Activated T-cell treated with anti-CD3 and anti-CD28 coated beads, Interleukin-2, amount 50 U/mL, for 72 hours (primary cell): ENCODE data around the gene ARHGAP9. TPM values are rescaled to one million over a fixed set of nuclear protein-coding genes. Genes with fewer than 3 reads are reported as not detected.

Experiments
- ATAC-seq, 2 donors: fragments of 150-1000 bp; cut with Tn5 transposase; replicated peaks in 1 of 2; 2 replicates each; pipeline ENCODE4 v1.10.0; 2021; ENCODE audit warnings: moderate library complexity in 2 of 2, mild to moderate bottlenecking in 1 of 2
- DNase-seq, 2 donors: peaks; one replicate each; pipeline ENCODE4 v3.0.0; 2021 to 2022; ENCODE audit warnings: mixed read lengths in 1 of 2
- H3K27ac Mint-ChIP-seq: one replicate; pipeline ENCODE4 v1.8.0; 2022; ENCODE audit warnings: mild to moderate bottlenecking, moderate library complexity, mixed read lengths
- H3K27me3 Mint-ChIP-seq: one replicate; pipeline ENCODE4 v1.8.0; 2022; ENCODE audit warnings: low read depth, mixed read lengths
- H3K36me3 Mint-ChIP-seq, 2 donors: one replicate each; pipeline ENCODE4 v1.8.0; 2022; ENCODE audit warnings: mixed read lengths in 2 of 2, mild to moderate bottlenecking in 1 of 2; ENCODE audit not compliant: insufficient read depth in 2 of 2
- H3K4me1 Mint-ChIP-seq: one replicate; pipeline ENCODE4 v1.8.0; 2022; ENCODE audit warnings: low read depth, mixed read lengths
- H3K4me3 Mint-ChIP-seq, 2 donors: one replicate each; pipeline ENCODE4 v1.8.0; 2022; ENCODE audit warnings: mild to moderate bottlenecking in 2 of 2, mixed read lengths in 2 of 2, moderate library complexity in 2 of 2
- H3K9me3 Mint-ChIP-seq, 2 donors: one replicate each; pipeline ENCODE4 v1.8.0; 2022; ENCODE audit warnings: mixed read lengths in 2 of 2
- total RNA-seq, 2 donors: library from RNA; stranded (reverse); gene quantifications; one replicate each; pipeline ENCODE4 v1.2.3, GENCODE V29; 2022

ARHGAP9 gene
- total RNA-seq, 2 donors from 2014 or later, result 119 to 153 TPM

DNA sequence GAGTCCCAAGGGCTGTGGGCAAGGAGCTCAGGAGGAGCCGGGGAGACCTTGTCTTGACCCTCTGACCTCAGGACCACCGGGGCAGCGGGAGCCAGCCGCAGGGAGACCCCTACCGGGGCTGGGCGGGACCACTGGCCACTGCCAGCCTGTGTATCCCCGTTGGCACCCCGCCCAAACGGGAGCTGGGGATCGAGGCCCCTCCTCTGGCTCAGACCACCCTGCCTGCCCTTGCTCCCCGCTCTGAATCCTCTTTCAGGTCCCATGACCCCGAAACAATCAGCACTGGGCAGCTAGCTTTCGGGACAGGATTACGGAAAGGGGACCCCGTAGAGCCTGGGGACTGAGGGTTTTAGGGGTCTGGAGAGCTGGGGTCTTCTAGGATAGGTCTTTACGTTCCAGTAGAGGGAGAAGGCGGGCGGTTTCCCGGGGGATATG is 18.8 kb downstream of the ARHGAP9 start:
- ATAC-seq, result no peak
- Mint-ChIP-seq H3K4me3 (peak overlapping the region; percentile 81 to 90), H3K27ac (no peak overlapping the region), H3K27me3 (peaks cover 7% of the 10 kb centered on the region), H3K9me3 (no peaks in the 10 kb centered on the region), H3K4me1 (peaks cover 78% of the 10 kb centered on the region), H3K36me3 (peaks cover 0 to 1% of the 10 kb centered on the region in 2 donors)
- DNase-seq, result no peak

DNA sequence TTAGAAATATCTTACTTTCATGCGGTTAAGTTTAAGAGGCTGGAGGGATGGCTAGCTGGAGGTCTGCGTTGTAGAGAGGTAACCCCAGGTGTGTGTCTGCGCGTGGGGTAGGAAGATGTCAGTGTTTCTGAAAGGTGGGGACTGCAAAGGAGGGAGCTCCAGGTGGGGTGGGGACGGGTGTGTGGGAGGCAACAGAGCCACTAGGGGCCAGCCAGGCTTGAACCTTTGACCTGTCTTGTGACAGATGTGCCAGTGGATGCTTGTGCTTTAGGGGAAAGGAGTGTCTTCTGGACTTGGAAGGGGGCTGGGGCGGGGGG is 19.2 kb downstream of the ARHGAP9 start:
- no peaks in the 10 kb centered on the region for H3K9me3 Mint-ChIP-seq
- H3K27ac Mint-ChIP-seq, result peak overlapping the region; percentile 43
- peaks cover 7% of the 10 kb centered on the region for H3K27me3 Mint-ChIP-seq
- no peak for DNase-seq
- H3K4me3 Mint-ChIP-seq, result peak overlapping the region; percentile 81 to 90
- H3K36me3 Mint-ChIP-seq, result peaks cover 0 to 1% of the 10 kb centered on the region in 2 donors
- peaks cover 78% of the 10 kb centered on the region for H3K4me1 Mint-ChIP-seq
- no peak for ATAC-seq

DNA sequence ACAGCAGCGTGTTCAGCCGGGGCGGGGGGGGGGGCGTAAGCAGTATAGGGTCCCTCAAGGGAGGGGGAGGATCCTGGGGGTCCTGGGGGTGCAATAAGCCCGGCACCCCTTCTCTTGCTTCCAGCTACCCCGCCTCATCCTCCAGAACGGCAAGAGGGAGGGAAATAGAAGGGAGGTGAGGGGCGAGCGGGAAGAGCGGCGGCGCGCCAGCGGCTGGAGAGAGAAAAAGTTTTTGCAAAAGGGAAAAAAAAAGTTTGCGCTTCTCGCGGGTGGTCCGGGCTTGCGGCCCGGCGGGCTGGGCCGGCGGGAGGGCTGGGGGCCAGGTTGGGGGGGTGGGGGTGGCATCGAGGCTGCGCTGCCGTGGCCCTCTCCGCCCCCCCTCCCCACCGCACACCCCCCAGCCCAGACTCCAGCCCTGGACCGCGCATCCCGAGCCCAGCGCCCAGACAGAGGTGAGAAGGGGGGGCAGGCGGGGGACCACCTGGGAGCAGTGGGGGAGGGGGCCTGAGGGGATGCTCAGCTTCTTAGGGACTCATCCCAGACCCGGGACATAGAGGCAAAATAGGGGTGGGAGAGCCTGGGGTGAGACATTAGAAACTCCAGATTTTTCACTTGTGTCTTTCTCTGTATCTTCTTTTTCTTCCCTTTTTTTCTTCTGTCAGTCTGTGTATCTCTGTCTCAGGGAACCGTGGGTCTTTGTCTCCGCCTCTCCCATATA is 19.8 kb downstream of the ARHGAP9 start, which contains the start of gene GLI1:
Gene GLI1, plus strand, starts transcription at position 36 of the 718 bp plus-strand sequence. CDS start 3,907 bp downstream, outside the sequence.
- Mint-ChIP-seq H3K27me3 (peaks cover 7% of the 10 kb centered on the region), H3K9me3 (no peaks in the 10 kb centered on the region), H3K36me3 (peaks cover 0 to 1% of the 10 kb centered on the region in 2 donors), H3K4me3 (peak within 1 kb of the TSS; percentile 81 to 96), H3K4me1 (peaks cover 83% of the 10 kb centered on the region), H3K27ac (peak within 1 kb of the TSS; percentile 80)
- ATAC-seq (peak; percentile 17 to 20), DNase-seq (no peak)

DNA sequence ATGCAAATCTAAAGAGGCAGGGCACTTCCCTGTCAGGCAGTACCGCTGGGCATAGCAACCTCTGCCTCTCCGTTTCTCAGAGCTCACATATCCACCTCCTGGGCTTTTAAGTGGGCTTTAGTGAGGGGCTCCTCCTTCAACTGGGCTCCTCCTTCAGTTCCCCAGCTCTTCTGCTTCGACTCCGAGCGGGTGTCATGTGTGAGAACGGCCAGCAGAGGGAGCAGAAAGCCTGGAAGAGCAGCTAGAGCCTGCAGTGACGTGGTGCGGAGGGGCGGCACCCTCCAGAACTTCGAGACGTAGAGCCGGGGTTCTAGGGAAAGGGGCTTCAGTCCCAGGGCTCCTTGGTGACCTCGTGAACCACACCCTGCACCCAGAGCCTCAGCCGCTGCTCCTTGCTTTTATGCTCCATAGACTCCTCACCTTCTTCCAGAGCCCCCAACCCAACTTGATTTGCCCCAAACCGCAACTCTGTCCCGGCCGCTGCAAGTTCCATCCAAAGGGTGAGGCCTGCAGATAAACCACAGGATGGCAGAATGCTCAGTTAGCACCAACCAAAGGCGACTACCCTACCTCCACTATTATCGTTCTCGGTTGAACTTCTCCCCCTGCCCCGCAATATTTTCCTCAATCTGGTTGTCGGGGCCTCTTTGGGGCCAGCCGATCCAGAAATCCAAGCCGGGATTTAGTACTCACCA is 20.5 kb downstream of the ARHGAP9 start:
- peak; percentile 66 to 71 for ATAC-seq
- peak overlapping the region; percentile 80 for H3K27ac Mint-ChIP-seq
- H3K27me3 Mint-ChIP-seq, result peaks cover 7% of the 10 kb centered on the region
- peaks cover 87% of the 10 kb centered on the region for H3K4me1 Mint-ChIP-seq
- H3K36me3 Mint-ChIP-seq, result peaks cover 0 to 1% of the 10 kb centered on the region in 2 donors
- DNase-seq, result peak; percentile 95 to 96
- H3K9me3 Mint-ChIP-seq, result no peaks in the 10 kb centered on the region
- H3K4me3 Mint-ChIP-seq, result peak overlapping the region; percentile 81 to 96

DNA sequence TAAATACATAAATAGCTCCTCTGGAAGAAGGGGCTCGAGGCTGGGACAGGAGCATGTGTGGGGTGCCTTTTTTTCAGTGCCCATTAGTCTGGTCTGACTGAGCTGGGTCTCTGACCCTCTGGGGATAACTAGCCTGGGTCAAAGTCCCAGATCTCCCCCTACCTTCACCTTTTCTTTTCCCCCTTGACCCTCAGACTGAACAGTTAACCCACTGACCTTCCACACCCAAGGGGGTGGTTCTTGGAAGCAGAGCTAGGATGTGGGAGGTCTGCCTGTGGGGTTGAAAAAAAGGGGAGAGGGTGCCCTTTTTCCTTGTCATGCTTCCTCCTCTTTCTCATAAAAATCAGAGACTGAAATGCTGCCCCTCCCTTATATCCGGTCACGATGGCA is 21.0 kb downstream of the ARHGAP9 start:
- DNase-seq, result no peak
- no peak for ATAC-seq
- Mint-ChIP-seq H3K27me3 (peaks cover 7% of the 10 kb centered on the region), H3K4me3 (peak overlapping the region; percentile 81 to 96), H3K4me1 (peaks cover 81% of the 10 kb centered on the region), H3K27ac (peak overlapping the region; percentile 80), H3K36me3 (peaks cover 0 to 1% of the 10 kb centered on the region in 2 donors), H3K9me3 (no peaks in the 10 kb centered on the region)

DNA sequence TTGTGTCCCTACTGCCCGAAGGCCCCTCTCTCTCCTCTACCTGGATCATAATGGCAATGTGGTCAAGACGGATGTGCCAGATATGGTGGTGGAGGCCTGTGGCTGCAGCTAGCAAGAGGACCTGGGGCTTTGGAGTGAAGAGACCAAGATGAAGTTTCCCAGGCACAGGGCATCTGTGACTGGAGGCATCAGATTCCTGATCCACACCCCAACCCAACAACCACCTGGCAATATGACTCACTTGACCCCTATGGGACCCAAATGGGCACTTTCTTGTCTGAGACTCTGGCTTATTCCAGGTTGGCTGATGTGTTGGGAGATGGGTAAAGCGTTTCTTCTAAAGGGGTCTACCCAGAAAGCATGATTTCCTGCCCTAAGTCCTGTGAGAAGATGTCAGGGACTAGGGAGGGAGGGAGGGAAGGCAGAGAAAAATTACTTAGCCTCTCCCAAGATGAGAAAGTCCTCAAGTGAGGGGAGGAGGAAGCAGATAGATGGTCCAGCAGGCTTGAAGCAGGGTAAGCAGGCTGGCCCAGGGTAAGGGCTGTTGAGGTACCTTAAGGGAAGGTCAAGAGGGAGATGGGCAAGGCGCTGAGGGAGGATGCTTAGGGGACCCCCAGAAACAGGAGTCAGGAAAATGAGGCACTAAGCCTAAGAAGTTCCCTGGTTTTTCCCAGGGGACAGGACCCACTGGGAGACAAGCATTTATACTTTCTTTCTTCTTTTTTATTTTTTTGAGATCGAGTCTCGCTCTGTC is 22.8 kb downstream of the ARHGAP9 start:
- DNase-seq, result no peak
- H3K9me3 Mint-ChIP-seq, result no peaks in the 10 kb centered on the region
- no peak for ATAC-seq
- H3K4me3 Mint-ChIP-seq, result peak overlapping the region; percentile 27 to 81
- peaks cover 7% of the 10 kb centered on the region for H3K27me3 Mint-ChIP-seq
- H3K27ac Mint-ChIP-seq, result no peak overlapping the region
- H3K36me3 Mint-ChIP-seq, result no peaks in the 10 kb centered on the region
- H3K4me1 Mint-ChIP-seq, result peaks cover 81% of the 10 kb centered on the region

DNA sequence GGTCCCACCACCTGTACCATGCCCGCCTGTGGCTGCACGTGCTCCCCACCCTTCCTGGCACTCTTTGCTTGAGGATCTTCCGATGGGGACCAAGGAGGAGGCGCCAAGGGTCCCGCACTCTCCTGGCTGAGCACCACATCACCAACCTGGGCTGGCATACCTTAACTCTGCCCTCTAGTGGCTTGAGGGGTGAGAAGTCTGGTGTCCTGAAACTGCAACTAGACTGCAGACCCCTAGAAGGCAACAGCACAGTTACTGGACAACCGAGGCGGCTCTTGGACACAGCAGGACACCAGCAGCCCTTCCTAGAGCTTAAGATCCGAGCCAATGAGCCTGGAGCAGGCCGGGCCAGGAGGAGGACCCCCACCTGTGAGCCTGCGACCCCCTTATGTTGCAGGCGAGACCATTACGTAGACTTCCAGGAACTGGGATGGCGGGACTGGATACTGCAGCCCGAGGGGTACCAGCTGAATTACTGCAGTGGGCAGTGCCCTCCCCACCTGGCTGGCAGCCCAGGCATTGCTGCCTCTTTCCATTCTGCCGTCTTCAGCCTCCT is 23.4 kb downstream of the ARHGAP9 start:
- Mint-ChIP-seq H3K4me3 (peak overlapping the region; percentile 89 to 91), H3K27me3 (peaks cover 7% of the 10 kb centered on the region), H3K36me3 (no peaks in the 10 kb centered on the region), H3K9me3 (no peaks in the 10 kb centered on the region), H3K4me1 (peaks cover 80% of the 10 kb centered on the region), H3K27ac (no peak overlapping the region)
- ATAC-seq (peak; percentile 41 to 44), DNase-seq (peak; percentile 71 to 73)

DNA sequence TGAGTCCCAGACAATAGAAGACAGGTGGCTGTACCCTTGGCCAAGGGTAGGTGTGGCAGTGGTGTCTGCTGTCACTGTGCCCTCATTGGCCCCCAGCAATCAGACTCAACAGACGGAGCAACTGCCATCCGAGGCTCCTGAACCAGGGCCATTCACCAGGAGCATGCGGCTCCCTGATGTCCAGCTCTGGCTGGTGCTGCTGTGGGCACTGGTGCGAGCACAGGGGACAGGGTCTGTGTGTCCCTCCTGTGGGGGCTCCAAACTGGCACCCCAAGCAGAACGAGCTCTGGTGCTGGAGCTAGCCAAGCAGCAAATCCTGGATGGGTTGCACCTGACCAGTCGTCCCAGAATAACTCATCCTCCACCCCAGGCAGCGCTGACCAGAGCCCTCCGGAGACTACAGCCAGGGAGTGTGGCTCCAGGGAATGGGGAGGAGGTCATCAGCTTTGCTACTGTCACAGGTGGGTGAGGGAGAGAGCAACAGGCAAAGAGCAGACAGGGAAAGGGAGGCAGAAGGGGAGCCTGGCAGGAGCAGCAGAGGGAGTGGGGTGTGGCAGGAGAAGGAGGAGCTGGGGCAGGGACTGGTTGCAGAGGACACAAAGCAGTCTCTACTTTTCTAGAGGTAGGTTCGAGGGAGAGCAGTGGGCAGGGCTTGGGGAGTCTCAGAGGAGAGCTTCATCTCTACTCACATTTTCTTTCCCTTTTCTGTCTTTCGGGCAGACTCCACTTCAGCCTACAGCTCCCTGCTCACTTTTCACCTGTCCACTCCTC is 24.1 kb downstream of the ARHGAP9 start:
- ATAC-seq, result peak in 1 of 2 donors; percentile 8
- H3K36me3 Mint-ChIP-seq, result no peaks in the 10 kb centered on the region
- peak overlapping the region; percentile 89 to 91 for H3K4me3 Mint-ChIP-seq
- H3K4me1 Mint-ChIP-seq, result peaks cover 80% of the 10 kb centered on the region
- no peak for DNase-seq
- H3K9me3 Mint-ChIP-seq, result no peaks in the 10 kb centered on the region
- no peak overlapping the region for H3K27ac Mint-ChIP-seq
- H3K27me3 Mint-ChIP-seq, result peaks cover 6% of the 10 kb centered on the region

DNA sequence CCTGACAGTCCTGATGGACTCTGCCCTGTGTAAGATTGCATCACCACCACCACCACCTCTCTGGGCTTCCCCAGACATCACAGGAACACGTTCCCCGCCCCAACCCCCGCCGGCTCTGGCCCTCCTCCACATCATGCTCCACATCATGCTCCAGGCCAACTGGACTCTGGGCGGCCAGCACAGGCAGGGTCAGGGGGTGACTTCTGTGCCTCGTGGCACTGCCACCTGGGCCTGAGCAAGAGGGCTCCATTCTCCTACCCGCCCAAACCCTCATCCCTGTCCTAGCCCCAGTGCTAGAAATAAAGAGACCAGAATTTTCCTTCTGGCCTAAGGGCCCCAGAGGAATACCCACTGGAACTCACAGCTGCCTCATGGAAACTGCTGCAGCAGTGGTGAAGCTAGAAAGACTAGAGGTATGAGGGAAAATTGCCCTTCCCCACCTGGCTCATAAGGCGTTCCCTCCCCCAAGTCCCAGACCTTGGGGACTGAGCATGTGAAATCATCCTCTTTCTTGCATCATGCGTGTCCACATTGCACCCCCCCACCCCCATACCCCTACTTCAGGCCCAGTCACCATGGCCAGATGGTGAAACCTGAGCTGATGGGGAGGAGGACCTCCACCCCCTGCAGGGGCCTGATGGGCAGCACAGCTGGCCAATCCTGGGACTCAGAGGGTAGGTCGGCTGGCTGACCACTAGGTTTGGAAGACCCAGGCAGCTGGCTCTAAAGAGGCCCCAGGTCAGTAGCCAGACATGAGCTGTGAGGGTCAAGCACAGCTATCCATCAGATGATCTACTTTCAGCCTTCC is 24.9 kb downstream of the ARHGAP9 start, which contains the start of gene INHBE:
Gene INHBE, plus strand, starts transcription at position 742 of the 808 bp plus-strand sequence. CDS start 230 bp downstream, outside the sequence.
- Mint-ChIP-seq H3K9me3 (no peaks in the 10 kb centered on the region), H3K4me3 (peak within 1 kb of the TSS; percentile 89 to 91)
- ATAC-seq, result peak; percentile 16 to 24

DNA sequence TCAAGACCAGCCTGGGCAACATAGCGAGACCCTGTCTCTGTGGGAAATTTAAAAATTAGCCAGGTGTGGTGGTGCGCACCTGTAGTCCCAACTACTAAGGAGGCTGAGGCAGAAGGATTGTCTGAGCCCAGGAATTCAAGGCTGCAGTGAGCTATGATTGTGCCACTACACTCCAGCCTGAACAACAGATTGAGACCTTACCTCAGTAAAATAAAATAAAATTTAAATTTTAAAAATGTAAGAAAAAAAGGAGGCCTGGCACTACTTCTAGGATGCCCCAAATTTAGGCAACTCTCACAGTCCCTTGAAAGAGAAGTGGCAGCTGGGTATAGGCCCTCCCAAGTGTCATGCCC is 25.5 kb downstream of the ARHGAP9 start:
- H3K9me3 Mint-ChIP-seq, result no peaks in the 10 kb centered on the region
- peaks cover 0 to 1% of the 10 kb centered on the region in 2 donors for H3K36me3 Mint-ChIP-seq
- H3K4me1 Mint-ChIP-seq, result peaks cover 68% of the 10 kb centered on the region
- H3K4me3 Mint-ChIP-seq, result peak overlapping the region; percentile 89 to 91
- no peak for DNase-seq
- no peaks in the 10 kb centered on the region for H3K27me3 Mint-ChIP-seq
- no peak overlapping the region for H3K27ac Mint-ChIP-seq
- ATAC-seq, result no peak

More for the DNA sequence above, 24.9 kb downstream of the ARHGAP9 start, which contains the start of gene INHBE:
- H3K36me3 Mint-ChIP-seq, result peaks cover 0 to 1% of the 10 kb centered on the region in 2 donors
- peak; percentile 54 to 62 for DNase-seq
- H3K4me1 Mint-ChIP-seq, result peaks cover 74% of the 10 kb centered on the region
- H3K27me3 Mint-ChIP-seq, result no peaks in the 10 kb centered on the region
- H3K27ac Mint-ChIP-seq, result no peak within 1 kb of the TSS

DNA sequence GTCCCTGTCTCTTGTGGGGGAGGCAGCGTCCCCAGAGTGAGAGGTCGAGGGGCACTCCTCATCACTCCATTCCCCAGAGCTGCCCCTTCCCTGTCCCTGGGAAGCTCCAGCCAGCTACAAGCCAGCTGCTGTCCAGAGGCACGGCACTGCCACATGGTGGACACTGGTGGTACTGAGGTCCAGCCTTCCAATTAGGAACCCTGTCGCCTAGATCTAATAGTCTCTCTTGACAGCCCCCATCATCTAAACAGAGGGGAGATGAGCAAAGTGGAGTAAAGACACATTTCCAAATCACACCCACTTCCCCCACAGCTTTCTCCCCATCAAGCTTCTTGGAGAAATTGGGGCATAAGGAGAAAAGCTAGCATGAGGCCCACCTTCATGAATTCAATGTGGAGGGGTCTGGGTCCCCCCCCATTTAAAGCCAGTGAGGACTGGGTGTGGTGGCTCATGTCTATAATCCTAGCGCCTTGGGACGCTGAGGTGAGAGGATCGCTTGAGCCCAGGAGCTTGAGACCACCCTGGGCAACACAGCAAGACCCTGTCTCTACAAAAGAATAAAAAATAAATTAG is 26.6 kb downstream of the ARHGAP9 start:
- Mint-ChIP-seq H3K9me3 (no peaks in the 10 kb centered on the region), H3K27me3 (no peaks in the 10 kb centered on the region), H3K4me1 (peaks cover 57% of the 10 kb centered on the region), H3K27ac (no peak overlapping the region), H3K36me3 (peaks cover 0 to 1% of the 10 kb centered on the region in 2 donors), H3K4me3 (peak overlapping the region; percentile 39 to 71)
- DNase-seq, result peak; percentile 69 to 72
- peak; percentile 26 to 35 for ATAC-seq
